Suprapubic skin (tissue), 4 donors: ENCODE measurements around the gene NATD1. TPM values are rescaled to one million over a fixed set of nuclear protein-coding genes. Genes with fewer than 3 reads are reported as not detected.
A peak's percentile ranks its signal among the peaks of the same experiment; 100 is the strongest.

Source experiments
- DNase-seq, 2 donors: peaks; one replicate each; pipeline ENCODE4 v3.0.0-alpha.2; 2019; ENCODE audit warnings: low spot score in 2 of 2
- H3K27ac ChIP-seq: fragments of 200-600 bp; sonication (generic); one replicate; pipeline ENCODE4 v1.5.1; 2019
- H3K27me3 ChIP-seq: fragments of 200-600 bp; sonication (generic); one replicate; pipeline ENCODE4 v1.5.1; 2019
- H3K36me3 ChIP-seq: fragments of 200-600 bp; sonication (generic); one replicate; pipeline ENCODE4 v1.5.1; 2019
- H3K4me1 ChIP-seq: fragments of 200-600 bp; sonication (generic); one replicate; pipeline ENCODE4 v1.5.1; 2019
- H3K4me3 ChIP-seq: fragments of 200-600 bp; sonication (generic); one replicate; pipeline ENCODE4 v1.5.1; 2019; ENCODE audit warnings: mild to moderate bottlenecking
- H3K9me3 ChIP-seq: fragments of 200-600 bp; sonication (generic); one replicate; pipeline ENCODE4 v1.5.1; 2019
- EP300 ChIP-seq: sonication (generic); formaldehyde crosslinking; IDR thresholded peaks from one replicate; pipeline ENCODE4 v1.6.1; 2017; ENCODE audit warnings: antibody characterized with exemption
- POLR2A ChIP-seq, 2 donors: fragments of 450-650 bp; IDR thresholded peaks; one replicate each; pipeline ENCODE4 v1.6.1; 2017; ENCODE audit warnings: antibody characterized with exemption in 2 of 2, mild to moderate bottlenecking in 2 of 2, moderate library complexity in 2 of 2
- POLR2AphosphoS5 ChIP-seq, 3 donors: sonication (generic); formaldehyde crosslinking; IDR thresholded peaks; one replicate each; pipeline ENCODE4 v1.6.1; 2017; ENCODE audit warnings: antibody characterized with exemption in 3 of 3
- WGBS: methylation state at CpG from one replicate; pipeline ENCODE4 v1.1.5; 2018; 5-methylcytosine and 5-hydroxymethylcytosine counted together
- total RNA-seq, 4 donors: library from RNA; depleted of rRNA; stranded (reverse); fragments of >200 nt; gene quantifications; one replicate each; pipeline ENCODE4 v1.1.0, GENCODE V29; 2016
- TF ChIP-seq, protein P1 (sequence below), 2 donors: fragments of 200-600 bp in 1 of 2; fragments of 450-650 bp in 1 of 2; sonication (generic) in 1 of 2; IDR thresholded peaks; one replicate each; pipeline ENCODE4 v1.5.1; 2016 to 2019; ENCODE audit warnings: antibody characterized with exemption in 2 of 2, mild to moderate bottlenecking in 1 of 2, moderate library complexity in 1 of 2

NATD1 gene
- total RNA-seq, 4 donors from 2014 or later = 11.2 to 21.1 (median 14.6) TPM

DNA sequence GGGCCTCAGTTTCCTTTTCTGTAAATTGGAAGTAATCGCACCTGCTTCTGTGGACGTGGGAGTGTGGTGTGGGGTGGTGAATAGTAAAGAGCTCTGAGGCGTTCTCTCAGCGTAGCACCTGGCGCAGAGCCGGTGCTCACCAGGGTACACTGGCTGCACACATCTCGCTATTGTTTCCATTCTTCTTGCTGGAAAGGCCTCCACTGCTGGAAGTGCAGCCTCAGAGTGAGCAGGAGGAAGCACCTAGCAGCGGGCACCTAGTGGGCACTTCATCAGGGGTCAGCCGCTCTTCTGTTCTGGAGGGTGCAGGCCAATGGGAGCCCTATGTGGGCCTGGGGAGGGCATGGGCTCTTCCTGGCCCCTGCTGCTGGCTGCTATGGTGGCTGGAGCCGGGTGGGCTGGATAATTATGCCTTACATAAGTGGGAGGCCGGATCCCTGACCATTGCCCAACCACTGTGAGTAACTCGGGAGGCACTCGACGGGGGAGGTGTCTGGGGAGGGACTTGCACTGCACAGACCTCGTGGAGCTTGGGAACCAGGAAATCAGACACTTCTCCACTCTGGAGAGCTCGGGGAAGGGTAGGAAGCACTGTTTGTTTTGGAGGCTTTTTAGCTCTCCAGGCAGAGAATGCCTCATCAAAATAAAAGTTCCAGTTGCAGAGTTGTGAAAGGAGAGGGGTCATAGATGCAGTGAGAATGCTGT, 33.0 kb upstream of the NATD1 start:
- no peak for TF ChIP-seq EP300
- TF ChIP-seq, protein P1, sequence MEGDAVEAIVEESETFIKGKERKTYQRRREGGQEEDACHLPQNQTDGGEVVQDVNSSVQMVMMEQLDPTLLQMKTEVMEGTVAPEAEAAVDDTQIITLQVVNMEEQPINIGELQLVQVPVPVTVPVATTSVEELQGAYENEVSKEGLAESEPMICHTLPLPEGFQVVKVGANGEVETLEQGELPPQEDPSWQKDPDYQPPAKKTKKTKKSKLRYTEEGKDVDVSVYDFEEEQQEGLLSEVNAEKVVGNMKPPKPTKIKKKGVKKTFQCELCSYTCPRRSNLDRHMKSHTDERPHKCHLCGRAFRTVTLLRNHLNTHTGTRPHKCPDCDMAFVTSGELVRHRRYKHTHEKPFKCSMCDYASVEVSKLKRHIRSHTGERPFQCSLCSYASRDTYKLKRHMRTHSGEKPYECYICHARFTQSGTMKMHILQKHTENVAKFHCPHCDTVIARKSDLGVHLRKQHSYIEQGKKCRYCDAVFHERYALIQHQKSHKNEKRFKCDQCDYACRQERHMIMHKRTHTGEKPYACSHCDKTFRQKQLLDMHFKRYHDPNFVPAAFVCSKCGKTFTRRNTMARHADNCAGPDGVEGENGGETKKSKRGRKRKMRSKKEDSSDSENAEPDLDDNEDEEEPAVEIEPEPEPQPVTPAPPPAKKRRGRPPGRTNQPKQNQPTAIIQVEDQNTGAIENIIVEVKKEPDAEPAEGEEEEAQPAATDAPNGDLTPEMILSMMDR (IDR thresholded peaks at IDR 0.05) = no peak
- peak in 1 of 3 donors; percentile 39 for TF ChIP-seq POLR2AphosphoS5 (IDR thresholded peaks at IDR 0.05)
- TF ChIP-seq POLR2A (IDR thresholded peaks at IDR 0.05) = peak in 1 of 2 donors; percentile 30
- H3K27me3 ChIP-seq = no peaks in the 10 kb centered on the region
- H3K27ac ChIP-seq = peak overlapping the region; percentile 96
- H3K4me3 ChIP-seq = peak overlapping the region; percentile 94
- no peaks in the 10 kb centered on the region for H3K9me3 ChIP-seq
- peak; percentile 97 for DNase-seq
- peaks cover 58% of the 10 kb centered on the region for H3K4me1 ChIP-seq
- H3K36me3 ChIP-seq = no peaks in the 10 kb centered on the region
- WGBS = 3% methylated on average over 12 of the region's 16 CpGs

DNA sequence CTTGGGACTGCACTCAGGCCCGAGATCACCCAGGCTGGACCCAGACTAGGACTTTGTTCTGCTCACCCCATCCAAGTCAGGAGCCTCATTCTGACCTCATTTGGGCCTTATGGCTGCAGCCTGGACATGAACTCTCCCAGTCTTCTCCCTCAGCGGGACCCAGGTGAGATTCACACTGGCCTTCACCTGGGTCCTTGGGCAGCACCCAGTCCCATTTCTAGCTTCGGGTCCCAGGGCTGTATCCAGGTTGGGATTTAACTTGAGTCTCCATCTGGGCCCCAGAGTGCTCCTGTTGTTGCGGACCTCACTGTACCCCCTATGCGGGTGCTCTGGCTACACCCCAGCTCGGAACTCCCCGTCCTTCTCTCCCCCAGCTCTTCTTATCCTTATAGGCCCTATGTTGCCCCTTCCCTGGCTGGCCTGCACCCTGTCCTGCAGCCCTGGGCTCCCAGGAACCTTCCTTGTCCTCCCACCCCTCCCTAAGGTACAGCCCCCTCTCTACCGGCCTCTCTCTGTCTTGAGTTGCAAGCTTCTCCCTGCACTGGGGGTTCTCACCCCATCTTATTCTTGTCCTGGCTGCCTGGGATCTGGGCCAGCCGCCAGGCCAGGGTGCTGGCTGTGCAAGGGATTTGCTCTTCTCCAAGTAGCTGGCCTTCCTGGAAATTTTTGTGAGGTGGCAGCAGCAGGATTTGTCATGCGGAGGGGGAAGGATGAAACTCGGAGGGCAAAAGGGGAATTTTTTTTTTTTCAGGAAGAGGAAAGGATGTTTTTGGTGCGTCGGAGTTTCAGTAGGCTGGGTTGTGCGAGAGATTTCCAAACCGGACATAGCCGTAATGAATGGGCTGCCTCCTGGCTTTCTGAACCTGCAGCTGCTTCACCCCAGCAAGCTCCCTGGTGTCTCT, 32.2 kb upstream of the NATD1 start:
- 2% methylated on average over 16 of the region's 16 CpGs for WGBS

DNA sequence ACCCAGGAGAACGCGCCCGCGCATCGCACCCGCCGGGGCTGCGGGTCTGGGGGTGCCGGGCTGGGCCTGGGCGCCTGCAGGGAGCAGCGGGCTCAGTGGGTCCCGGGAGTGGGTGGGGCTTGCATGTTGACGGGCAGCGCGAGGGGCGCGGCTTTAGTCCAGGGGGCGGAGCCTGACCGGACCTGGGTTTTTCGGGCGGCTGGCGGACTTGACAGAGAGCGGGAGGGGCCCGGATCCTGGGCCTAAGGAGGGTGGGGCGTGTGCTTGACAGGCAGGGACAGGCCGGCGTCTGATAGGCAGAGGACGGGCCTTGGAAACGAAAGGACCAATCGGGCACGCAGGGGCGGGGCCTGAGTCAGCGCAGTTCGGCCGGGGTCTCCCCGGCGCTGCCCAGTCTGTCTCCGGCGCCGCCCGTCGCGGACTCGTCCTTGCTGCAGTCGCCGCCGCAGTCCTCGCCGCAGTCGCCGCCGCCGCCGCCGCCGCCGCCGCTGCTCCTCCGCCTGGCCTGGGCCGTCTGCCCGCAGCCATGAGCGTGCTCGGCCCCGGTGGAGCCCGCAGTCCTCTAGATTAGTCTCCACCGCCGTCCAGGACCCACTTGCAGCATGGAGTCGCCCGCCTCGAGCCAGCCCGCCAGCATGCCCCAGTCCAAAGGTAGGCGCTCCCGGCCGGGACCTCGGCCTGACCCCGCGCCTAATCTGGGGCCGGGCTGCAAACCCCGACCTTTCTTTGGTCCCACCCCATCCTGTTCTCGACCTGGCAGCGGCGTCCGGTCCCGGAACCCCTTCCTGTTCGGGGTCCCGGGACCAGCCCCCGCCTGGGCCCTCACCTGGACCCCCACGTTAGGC, 31.3 kb upstream of the NATD1 start, which contains the start of gene MAP2K3:
MAP2K3 (plus strand) TSS at position 393 of the 845 bp plus-strand sequence; CDS start at position 603, 210 bp downstream.
- TF ChIP-seq, protein P1 (IDR thresholded peaks at IDR 0.05) = no peak
- TF ChIP-seq EP300 (no peak), POLR2A (IDR thresholded peaks at IDR 0.05) (peak; percentile 70 to 91), POLR2AphosphoS5 (IDR thresholded peaks at IDR 0.05) (no peak)
- DNase-seq = peak; percentile 100
- H3K36me3 ChIP-seq = no peaks in the 10 kb centered on the region
- H3K4me3 ChIP-seq = peak within 1 kb of the TSS; percentile 94
- peak within 1 kb of the TSS; percentile 96 for H3K27ac ChIP-seq
- no peaks in the 10 kb centered on the region for H3K9me3 ChIP-seq
- WGBS = under 1% methylated on average over 28 of the region's 88 CpGs
- no peaks in the 10 kb centered on the region for H3K27me3 ChIP-seq
- H3K4me1 ChIP-seq = peaks cover 58% of the 10 kb centered on the region

More for the DNA sequence above, 32.2 kb upstream of the NATD1 start:
- H3K36me3 ChIP-seq = no peaks in the 10 kb centered on the region
- TF ChIP-seq, protein P1 (IDR thresholded peaks at IDR 0.05) = no peak
- TF ChIP-seq POLR2A (IDR thresholded peaks at IDR 0.05) = peak in 1 of 2 donors; percentile 19
- no peak for TF ChIP-seq EP300
- TF ChIP-seq POLR2AphosphoS5 (IDR thresholded peaks at IDR 0.05) = no peak
- H3K4me3 ChIP-seq = peak overlapping the region; percentile 94
- DNase-seq = peak in 1 of 2 donors; percentile 76
- H3K27me3 ChIP-seq = no peaks in the 10 kb centered on the region
- H3K27ac ChIP-seq = peak overlapping the region; percentile 96
- H3K4me1 ChIP-seq = peaks cover 58% of the 10 kb centered on the region
- no peaks in the 10 kb centered on the region for H3K9me3 ChIP-seq

DNA sequence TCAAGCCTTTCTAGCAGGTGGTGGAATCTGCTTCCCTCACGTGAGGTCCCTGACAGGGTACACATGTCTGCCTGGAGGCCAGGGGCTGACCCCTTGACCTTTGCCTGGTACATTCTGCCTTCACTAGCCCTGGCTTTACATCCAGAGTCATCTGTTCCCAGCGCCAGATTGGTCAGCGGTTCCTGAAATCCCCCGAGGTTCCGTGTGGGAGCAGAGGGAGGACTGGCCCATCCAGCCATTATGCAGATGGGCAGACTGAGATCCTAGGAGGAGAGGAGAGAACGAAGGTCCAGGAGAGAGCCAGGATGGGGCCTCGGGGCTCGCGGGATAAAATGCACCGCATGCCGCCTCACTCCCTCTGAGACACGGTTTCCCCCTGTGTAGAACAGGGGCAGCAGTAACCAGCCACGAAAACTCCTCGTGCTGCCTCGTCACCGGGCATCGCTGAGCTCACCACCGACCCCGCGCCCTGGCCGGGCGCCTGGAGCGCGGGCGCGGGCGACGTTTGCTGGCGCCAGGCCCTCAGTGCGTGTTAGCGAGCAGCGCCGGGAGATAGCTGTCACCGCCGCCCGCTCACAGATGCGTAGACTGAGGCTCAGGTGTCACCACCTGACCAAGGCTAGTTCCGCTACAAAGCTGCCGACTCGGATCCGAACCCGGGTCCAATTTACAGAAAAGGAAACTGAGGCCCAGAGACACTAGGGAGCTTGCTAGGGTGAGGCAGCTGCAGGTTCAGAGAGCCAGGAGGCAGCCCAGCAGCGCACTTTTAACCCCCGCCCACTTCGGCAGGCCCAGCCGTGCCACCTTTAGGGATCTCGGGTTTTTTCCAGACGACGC, 30.5 kb upstream of the NATD1 start:
- Histone ChIP-seq H3K27me3 (no peaks in the 10 kb centered on the region), H3K36me3 (no peaks in the 10 kb centered on the region), H3K4me3 (peak overlapping the region; percentile 94), H3K9me3 (no peaks in the 10 kb centered on the region), H3K27ac (peak overlapping the region; percentile 96), H3K4me1 (peaks cover 58% of the 10 kb centered on the region)
- WGBS = 5% methylated on average over 15 of the region's 49 CpGs
- TF ChIP-seq POLR2A (IDR thresholded peaks at IDR 0.05) (no peak), POLR2AphosphoS5 (IDR thresholded peaks at IDR 0.05) (no peak), EP300 (no peak)
- TF ChIP-seq, protein P1 (IDR thresholded peaks at IDR 0.05) = no peak
- DNase-seq = peak in 1 of 2 donors; percentile 68
